ES-I3 (cell line): ENCODE measurements around the gene TNIP3.

ENCODE experiments used
- H3K36me3 ChIP-seq: 2 replicates; pipeline ENCODE4 v1.6.1; 2013; ENCODE audit warnings: mild to moderate bottlenecking, low read length, control low read depth, moderate library complexity; ENCODE audit not compliant: insufficient read depth
- H3K4me1 ChIP-seq: 2 replicates; pipeline ENCODE4 v1.6.1; 2013; ENCODE audit warnings: mild to moderate bottlenecking, control low read depth, low read length; ENCODE audit not compliant: insufficient read depth
- H3K9ac ChIP-seq: 2 replicates; pipeline ENCODE4 v1.6.1; 2013; ENCODE audit warnings: low read depth, mild to moderate bottlenecking, low read length, moderate library complexity
- H3K9me3 ChIP-seq: 2 replicates; pipeline ENCODE4 v1.6.1; 2013; ENCODE audit warnings: mild to moderate bottlenecking, low read length, moderate library complexity; ENCODE audit not compliant: control insufficient read depth, insufficient read depth

Gene TNIP3

GRCh38 chr4:121100093-121100775, 63.9 kb downstream of the TNIP3 start:
- Histone ChIP-seq H3K9ac (no peak overlapping the region), H3K4me1 (no peaks in the 10 kb centered on the region), H3K36me3 (no peaks in the 10 kb centered on the region), H3K9me3 (no peaks in the 10 kb centered on the region; the same call in 1 of the 2 replicates)

GRCh38 chr4:121098266-121098665, 65.9 kb downstream of the TNIP3 start:
- H3K36me3 ChIP-seq = no peaks in the 10 kb centered on the region

DNA sequence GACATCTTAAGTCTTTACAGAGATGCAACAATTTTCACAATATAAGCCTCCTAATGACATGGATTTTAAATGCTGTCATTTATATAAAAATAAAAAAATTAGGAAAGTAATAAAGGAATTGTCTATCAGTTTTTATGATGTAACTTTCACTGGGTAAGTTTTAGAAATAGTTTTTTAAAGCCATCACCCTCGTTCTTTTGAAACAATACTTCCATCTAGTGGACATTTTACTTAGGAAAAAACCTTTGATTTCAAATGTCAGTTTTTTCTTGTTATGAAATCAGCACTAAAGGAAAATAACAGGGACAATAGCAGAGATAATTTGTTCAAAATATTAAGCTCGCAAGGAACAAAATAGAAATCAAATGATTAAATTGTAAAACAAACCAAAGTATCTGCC, 67.5 kb downstream of the TNIP3 start:
- no peak overlapping the region for H3K9ac ChIP-seq
- H3K9me3 ChIP-seq = no peaks in the 10 kb centered on the region
- H3K4me1 ChIP-seq = no peaks in the 10 kb centered on the region
- no peaks in the 10 kb centered on the region for H3K36me3 ChIP-seq

More at GRCh38 chr4:121098266-121098665, 65.9 kb downstream of the TNIP3 start:
- Histone ChIP-seq H3K9me3 (no peaks in the 10 kb centered on the region; the same call in 1 of the 2 replicates), H3K9ac (no peak overlapping the region), H3K4me1 (no peaks in the 10 kb centered on the region)

- Histone ChIP-seq H3K4me1 (no peaks in the 10 kb centered on the region), H3K36me3 (no peaks in the 10 kb centered on the region), H3K9ac (no peak overlapping the region), H3K9me3 (no peaks in the 10 kb centered on the region)
These were observed 67.9 kb downstream of the TNIP3 start for GRCh38 chr4:121096191-121096590.

DNA sequence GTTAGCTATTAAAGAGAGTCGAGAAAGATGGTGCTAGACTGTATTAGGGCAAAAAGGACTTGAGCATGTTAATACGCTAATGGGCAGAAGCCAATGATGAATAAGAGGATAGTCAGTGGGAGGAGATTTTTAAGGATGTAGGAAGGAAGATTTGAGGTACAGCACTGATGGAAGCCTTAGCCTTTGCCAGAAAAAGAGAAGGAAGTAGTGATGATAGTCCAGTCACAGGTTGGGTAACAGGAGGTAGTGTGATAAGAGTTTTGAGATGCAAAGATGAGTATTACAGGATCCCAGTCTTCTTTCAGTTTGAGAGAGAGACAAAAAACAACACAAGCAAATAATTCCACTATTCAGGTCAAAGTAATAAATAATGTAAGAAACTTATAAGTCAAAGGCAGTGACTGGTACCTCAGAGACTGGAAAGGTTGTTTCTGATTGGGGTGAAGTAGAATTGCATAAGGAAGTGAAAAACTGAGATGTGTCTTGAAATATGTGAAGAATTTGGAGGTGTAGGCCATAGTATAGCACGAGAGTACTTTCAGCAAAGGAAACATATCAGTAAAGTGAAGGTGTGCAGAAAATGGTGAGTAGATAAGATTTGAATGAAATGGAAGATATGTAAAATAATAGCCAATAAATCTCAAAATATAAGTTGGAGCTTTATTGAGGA, 69.7 kb downstream of the TNIP3 start:
- H3K36me3 ChIP-seq = no peaks in the 10 kb centered on the region
- H3K9me3 ChIP-seq = no peaks in the 10 kb centered on the region
- no peaks in the 10 kb centered on the region for H3K4me1 ChIP-seq
- no peak overlapping the region for H3K9ac ChIP-seq

DNA sequence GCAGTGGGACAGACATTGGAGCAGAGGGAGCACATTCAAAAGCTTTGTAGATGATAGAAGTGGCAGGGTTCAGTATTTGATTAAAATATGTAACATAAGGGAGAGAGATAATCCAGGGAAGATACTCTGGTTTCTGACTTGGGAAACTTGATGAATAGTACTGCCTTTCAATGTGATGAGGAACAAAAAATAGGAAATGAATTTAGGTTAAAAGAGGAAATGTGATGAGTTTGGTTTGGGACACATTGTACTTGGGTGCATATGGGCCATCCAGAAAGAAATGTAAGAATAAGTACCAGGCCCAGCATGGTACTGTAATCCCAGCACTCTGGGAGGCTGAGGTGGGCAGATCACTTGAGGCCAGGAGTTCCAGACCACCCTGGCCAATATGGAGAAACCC, 70.9 kb downstream of the TNIP3 start:
- no peaks in the 10 kb centered on the region for H3K36me3 ChIP-seq
- H3K9me3 ChIP-seq = no peaks in the 10 kb centered on the region

GRCh38 chr4:121091941-121092340, 72.2 kb downstream of the TNIP3 start:
- Histone ChIP-seq H3K36me3 (no peaks in the 10 kb centered on the region), H3K9ac (no peak overlapping the region), H3K9me3 (no peaks in the 10 kb centered on the region), H3K4me1 (no peaks in the 10 kb centered on the region)

More for the DNA sequence above, 70.9 kb downstream of the TNIP3 start:
- Histone ChIP-seq H3K9ac (no peak overlapping the region), H3K4me1 (no peaks in the 10 kb centered on the region)

- no peak overlapping the region for H3K9ac ChIP-seq
- H3K4me1 ChIP-seq = no peaks in the 10 kb centered on the region
- H3K36me3 ChIP-seq = no peaks in the 10 kb centered on the region
- H3K9me3 ChIP-seq = no peaks in the 10 kb centered on the region
These were observed 75.3 kb downstream of the TNIP3 start for GRCh38 chr4:121088867-121089266.
